GM19463 (cell line): ENCODE data around the gene RAB25.

Source experiments
- ATAC-seq: cut with Tn5 transposase; IDR thresholded peaks from one replicate; pipeline ENCODE4 v1.9.1; 2021; ENCODE audit warnings: mild to moderate bottlenecking, moderate library complexity; ENCODE audit not compliant: unreplicated experiment

RAB25 gene

GRCh38 chr1:156100205-156100995 lies 39.4 kb downstream of the RAB25 start:
- no peak for ATAC-seq

- ATAC-seq: no peak
Measured at GRCh38 chr1:156101880-156102279, 40.9 kb downstream of the RAB25 start.

GRCh38 chr1:156102633-156103511 lies 41.9 kb downstream of the RAB25 start:
- ATAC-seq: no peak

- ATAC-seq: no peak
Measured at GRCh38 chr1:156103521-156103947, 42.6 kb downstream of the RAB25 start.

GRCh38 chr1:156104065-156104810 lies 43.3 kb downstream of the RAB25 start:
- ATAC-seq: no peak

- no peak for ATAC-seq
Measured at GRCh38 chr1:156104861-156105832, 44.2 kb downstream of the RAB25 start.

GRCh38 chr1:156106624-156107488 lies 45.9 kb downstream of the RAB25 start:
- ATAC-seq: no peak

GRCh38 chr1:156108057-156108456 lies 47.1 kb downstream of the RAB25 start:
- ATAC-seq: no peak

- no peak for ATAC-seq
Measured at GRCh38 chr1:156108664-156109241, 47.8 kb downstream of the RAB25 start.

- no peak for ATAC-seq
Measured at GRCh38 chr1:156110252-156110651, 49.3 kb downstream of the RAB25 start.

GRCh38 chr1:156111355-156111962 lies 50.5 kb downstream of the RAB25 start:
- no peak for ATAC-seq

- no peak for ATAC-seq
Measured at GRCh38 chr1:156112276-156113137, 51.5 kb downstream of the RAB25 start.

GRCh38 chr1:156113282-156113950 lies 52.5 kb downstream of the RAB25 start:
- no peak for ATAC-seq

GRCh38 chr1:156114101-156114918 lies 53.4 kb downstream of the RAB25 start, which contains the start of gene LMNA:
Gene LMNA, plus strand, starts transcription at chr1:156114711. Its CDS starts 208 bp downstream, at chr1:156114919.
- peak; percentile 74 for ATAC-seq

- no peak for ATAC-seq
Measured at GRCh38 chr1:156114919-156115513, 54.1 kb downstream of the RAB25 start.
